ENCODE results near the gene RANBP10. TPM values are rescaled to one million over a fixed set of nuclear protein-coding genes. Genes with fewer than 3 reads are reported as not detected.

RANBP10 gene
- total and polyA plus RNA-seq, 2 of the 13 experiments (the other 11 are each of a cell fraction or from before 2014, with no cell fraction given), result 9.2 to 22.7 TPM

DNA sequence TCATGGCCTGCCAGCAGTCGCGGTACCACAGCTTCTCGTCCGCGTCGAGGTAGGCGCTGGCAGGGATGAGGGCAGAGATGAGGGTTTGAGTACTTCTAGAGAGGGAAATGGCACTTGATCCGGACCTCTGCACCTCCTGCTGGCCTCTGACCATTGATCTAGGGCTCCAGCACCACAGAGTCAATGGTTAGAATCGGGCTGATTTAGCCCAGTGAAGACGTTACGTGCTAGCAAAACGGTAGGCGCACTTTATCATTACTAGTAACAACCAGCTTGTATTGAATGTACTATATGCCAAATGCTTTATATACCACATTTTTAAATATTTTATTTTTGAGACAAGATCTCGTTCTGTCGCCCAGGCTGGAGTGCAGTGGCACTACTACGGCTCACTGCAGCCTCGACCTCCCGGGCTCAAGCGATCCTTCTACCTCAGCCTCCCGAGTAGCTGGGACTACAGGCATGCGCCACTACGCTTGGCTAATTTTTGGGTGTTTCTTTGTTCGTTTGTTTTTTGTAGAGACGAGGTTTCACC, 855 bp upstream of the RANBP10 start (continued):
- TF ChIP-seq ZBTB46 (CRISPR knock-in tag; IDR thresholded peaks at IDR 0.05; ENCODE audit: borderline replicate concordance) (no peak), HNRNPL (IDR thresholded peaks at IDR 0.05; ENCODE audit: low read depth, low read length) (no peak), ZNF572 (CRISPR knock-in tag; IDR thresholded peaks at IDR 0.05) (peak; percentile 44; the same call in 1 of the 2 replicates), KDM5B (CRISPR knock-in tag; IDR thresholded peaks at IDR 0.05; ENCODE audit: borderline replicate concordance) (no peak), TBP (CRISPR knock-in tag; IDR thresholded peaks at IDR 0.05) (0 out of 2 replicates have a peak, but pooled peaks have one; percentile 44), NCOA1 (CRISPR knock-in tag; IDR thresholded peaks at IDR 0.05) (no peak), MIER2 (CRISPR knock-in tag; IDR thresholded peaks at IDR 0.05) (no peak), GABPB1 (CRISPR knock-in tag; IDR thresholded peaks at IDR 0.05) (no peak), ZBTB20 (CRISPR knock-in tag; IDR thresholded peaks at IDR 0.05; ENCODE audit: borderline replicate concordance, low read depth) (0 out of 2 replicates have a peak, but pooled peaks have one; percentile 21), ZNF691 (CRISPR knock-in tag; IDR thresholded peaks at IDR 0.05; ENCODE audit: borderline replicate concordance, low read depth) (0 out of 2 replicates have a peak, but pooled peaks have one; percentile 85), FOXP1 (IDR thresholded peaks at IDR 0.05) (no peak), FOXP1 (CRISPR knock-in tag; IDR thresholded peaks at IDR 0.05) (peak; percentile 6; the same call in 1 of the 2 replicates), ZIK1 (CRISPR knock-in tag; IDR thresholded peaks at IDR 0.05; ENCODE audit: borderline replicate concordance, low read depth) (0 out of 2 replicates have a peak, but pooled peaks have one; percentile 76), ISL2 (CRISPR knock-in tag; IDR thresholded peaks at IDR 0.05) (no peak), ZBTB7A (CRISPR knock-in tag; IDR thresholded peaks at IDR 0.05) (no peak), SMC3 (IDR thresholded peaks at IDR 0.05; ENCODE audit: low read length) (no peak), CENPX (CRISPR knock-in tag; IDR thresholded peaks at IDR 0.05) (no peak), TAF15 (IDR thresholded peaks at IDR 0.05; ENCODE audit: low read depth, low read length, poor library complexity, severe bottlenecking) (no peak), FLYWCH1 (CRISPR knock-in tag; IDR thresholded peaks at IDR 0.05) (no peak), ZMYM2 (CRISPR knock-in tag; IDR thresholded peaks at IDR 0.05) (peak; percentile 63; the same call in 1 of the 2 replicates), CHD2 (IDR thresholded peaks at IDR 0.05; ENCODE audit: low read depth, low read length) (no peak), ZNF772 (CRISPR knock-in tag; IDR thresholded peaks at IDR 0.05) (no peak), ZNF333 (CRISPR knock-in tag; IDR thresholded peaks at IDR 0.05; ENCODE audit: borderline replicate concordance) (no peak), ZNF782 (CRISPR knock-in tag; IDR thresholded peaks at IDR 0.05; ENCODE audit: borderline replicate concordance) (0 out of 2 replicates have a peak, but pooled peaks have one; percentile 57), ZNF20 (CRISPR knock-in tag; IDR thresholded peaks at IDR 0.05) (no peak)
- TF ChIP-seq, protein P1, sequence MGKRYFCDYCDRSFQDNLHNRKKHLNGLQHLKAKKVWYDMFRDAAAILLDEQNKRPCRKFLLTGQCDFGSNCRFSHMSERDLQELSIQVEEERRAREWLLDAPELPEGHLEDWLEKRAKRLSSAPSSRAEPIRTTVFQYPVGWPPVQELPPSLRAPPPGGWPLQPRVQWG (CRISPR knock-in tag; IDR thresholded peaks at IDR 0.05; ENCODE audit: borderline replicate concordance, low read depth), result no peak
- TF ChIP-seq, protein P2, sequence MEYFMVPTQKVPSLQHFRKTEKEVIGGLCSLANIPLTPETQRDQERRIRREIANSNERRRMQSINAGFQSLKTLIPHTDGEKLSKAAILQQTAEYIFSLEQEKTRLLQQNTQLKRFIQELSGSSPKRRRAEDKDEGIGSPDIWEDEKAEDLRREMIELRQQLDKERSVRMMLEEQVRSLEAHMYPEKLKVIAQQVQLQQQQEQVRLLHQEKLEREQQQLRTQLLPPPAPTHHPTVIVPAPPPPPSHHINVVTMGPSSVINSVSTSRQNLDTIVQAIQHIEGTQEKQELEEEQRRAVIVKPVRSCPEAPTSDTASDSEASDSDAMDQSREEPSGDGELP (IDR thresholded peaks at IDR 0.05; ENCODE audit: borderline replicate concordance, low read depth), result 0 out of 2 replicates have a peak, but pooled peaks have one; percentile 31

Measured in HepG2 (cell line).